ENCODE measurements around the gene FARP2. TPM values are rescaled to one million over a fixed set of nuclear protein-coding genes. Genes with fewer than 3 reads are reported as not detected.
"Not testable (repeated sequence)": the region's sequence is repeated elsewhere in the genome, so short reads cannot be mapped to it uniquely, and the experiment has no call there.

Gene FARP2
- polyA plus RNA-seq, 1 of the 3 experiments (the other 2 are of a cell fraction): 11.5 TPM

GRCh38 chr2:241396809-241397208 is 40.7 kb downstream of the FARP2 start:
- H3K4me3 ChIP-seq (ENCODE audit: low read depth in 2 of 2, low read length in 1 of 2); H3K36me3 ChIP-seq (replicated peaks in 1 of 2; ENCODE audit: control insufficient read depth in 1 of 2, insufficient read depth in 2 of 2, low read length in 1 of 2); H3F3A ChIP-seq (replicated peaks; ENCODE audit: insufficient read depth); H3K27ac ChIP-seq (ENCODE audit: low read depth in 2 of 2, low read length in 1 of 2); H3K9ac ChIP-seq; DNase-seq; H3K4me2 ChIP-seq; H4K20me1 ChIP-seq (ENCODE audit: insufficient read depth); H3K27me3 ChIP-seq (ENCODE audit: insufficient read depth); H2AFZ ChIP-seq (ENCODE audit: low read depth); H3K9me2 ChIP-seq; POLR2A ChIA-PET; H3K9me3 ChIP-seq; CTCF ChIA-PET: not testable (repeated sequence)
- WGBS (ENCODE audit: low lambda C conversion rate): 89% methylated on average over 6 of the region's 6 CpGs
- Histone ChIP-seq H3K4me1 (ENCODE audit: control insufficient read depth in 1 of 2, insufficient read depth in 2 of 2, low read depth in 1 of 2, low read length in 1 of 2) (peaks cover 0 to 10% of the 10 kb centered on the region in 2 experiments; a peak in 1 of 4 replicates), H3K79me2 (ENCODE audit: insufficient read depth) (peaks cover 42% of the 10 kb centered on the region)

DNA sequence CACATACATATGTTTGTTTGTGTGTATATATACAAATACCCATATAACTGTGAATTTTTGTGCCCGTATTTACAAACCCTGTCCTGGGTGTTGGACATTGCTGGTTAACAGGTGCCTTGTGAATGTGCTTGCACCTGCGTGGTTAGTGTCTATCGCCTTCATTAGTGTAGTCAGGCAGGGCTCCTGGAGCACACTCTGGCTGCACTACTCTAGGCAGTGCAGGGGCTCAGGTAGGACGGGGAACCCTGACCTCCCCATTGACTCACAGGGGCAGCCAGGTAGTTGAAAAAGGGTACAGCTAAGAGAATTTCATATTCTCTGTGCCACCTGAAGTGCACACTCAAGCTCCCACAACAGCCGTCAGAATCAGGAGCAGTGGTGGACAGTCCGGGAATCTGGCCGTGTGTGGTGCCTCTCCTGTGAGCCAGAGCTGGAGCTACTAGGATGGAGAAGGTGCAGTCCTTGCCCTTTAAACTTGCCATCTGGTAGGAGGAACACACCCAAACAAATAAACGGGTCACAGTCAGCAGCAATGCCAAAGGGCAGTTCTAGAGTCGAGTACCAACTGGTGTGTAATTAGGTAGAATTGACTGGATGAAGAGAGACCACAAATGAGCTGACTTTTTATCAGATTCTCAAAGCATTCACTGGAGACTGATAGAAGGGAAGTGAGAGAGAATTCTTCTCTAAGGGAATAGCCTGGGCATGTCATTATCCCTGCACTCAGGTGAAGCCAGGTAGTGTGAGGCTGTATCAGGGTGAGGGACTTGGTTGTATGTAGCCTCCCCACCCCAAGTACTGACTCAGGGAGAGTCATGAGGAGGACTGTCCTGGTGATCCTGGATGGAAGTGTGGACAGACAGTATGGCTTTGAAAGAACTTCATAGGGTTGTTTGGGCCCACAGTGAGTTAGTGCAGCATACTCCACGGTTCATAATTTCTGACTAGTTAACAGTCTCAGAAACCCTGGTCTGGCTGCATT is 44.1 kb downstream of the FARP2 start:
- peaks cover 2 to 8% of the 10 kb centered on the region in 2 experiments for H3K36me3 ChIP-seq (replicated peaks in 1 of 2; ENCODE audit: control insufficient read depth in 1 of 2, insufficient read depth in 2 of 2, low read length in 1 of 2)
- H3K27ac ChIP-seq (ENCODE audit: low read depth in 2 of 2, low read length in 1 of 2): no peak overlapping the region
- peaks cover 0 to 10% of the 10 kb centered on the region in 2 experiments; a peak in 1 of 4 replicates for H3K4me1 ChIP-seq (ENCODE audit: control insufficient read depth in 1 of 2, insufficient read depth in 2 of 2, low read depth in 1 of 2, low read length in 1 of 2)
- no peaks in the 10 kb centered on the region for H3K27me3 ChIP-seq (ENCODE audit: insufficient read depth)
- no peak overlapping the region for H2AFZ ChIP-seq (ENCODE audit: low read depth)
- no peaks in the 10 kb centered on the region for H3F3A ChIP-seq (replicated peaks; ENCODE audit: insufficient read depth)
- no peaks in the 10 kb centered on the region for H4K20me1 ChIP-seq (ENCODE audit: insufficient read depth)
- no peaks in the 10 kb centered on the region for H3K9me3 ChIP-seq
- ChIA-PET POLR2A (no interaction called here), CTCF (interaction anchor here (1.6 kb wide), 1 partner anchor 14 kb away, joined by 3 read pairs; no protein-coding TSS in a partner anchor)
- H3K79me2 ChIP-seq (ENCODE audit: insufficient read depth): peaks cover 40% of the 10 kb centered on the region
- 83% methylated on average over 10 of the region's 10 CpGs for WGBS (ENCODE audit: low lambda C conversion rate)
- H3K9ac ChIP-seq: no peak overlapping the region
- no peak overlapping the region for H3K4me2 ChIP-seq
- DNase-seq: no peak
- H3K4me3 ChIP-seq (ENCODE audit: low read depth in 2 of 2, low read length in 1 of 2): no peak overlapping the region
- no peak for TF ChIP-seq ZBTB33 (IDR thresholded peaks at IDR 0.05; ENCODE audit: borderline replicate concordance, low read depth)
- TF ChIP-seq MEF2A (IDR thresholded peaks at IDR 0.05; ENCODE audit: borderline replicate concordance, low read depth): no peak
- TF ChIP-seq JUND (IDR thresholded peaks at IDR 0.05): no peak
- no peak for TF ChIP-seq TCF12 (IDR thresholded peaks at IDR 0.05)
- no peak for TF ChIP-seq MXI1 (IDR thresholded peaks at IDR 0.05; ENCODE audit: low read depth, low read length)
- TF ChIP-seq IRF3 (IDR thresholded peaks at IDR 0.05; ENCODE audit: low read depth, low read length): no peak
- no peak for TF ChIP-seq GATA2 (CRISPR knock-in tag; IDR thresholded peaks at IDR 0.05)
- TF ChIP-seq ELF1 (IDR thresholded peaks at IDR 0.05): no peak
- TF ChIP-seq RFX5 (IDR thresholded peaks at IDR 0.05; ENCODE audit: low read length): no peak
- no peak for TF ChIP-seq RCOR1 (IDR thresholded peaks at IDR 0.05; ENCODE audit: low read length)
- no peaks in the 10 kb centered on the region for H3K9me2 ChIP-seq
